Amniotic epithelial cell (primary cell): ENCODE measurements around the gene PWWP3B.
"Not testable (repeated sequence)": the region's sequence is repeated elsewhere in the genome, so short reads cannot be mapped to it uniquely, and the experiment has no call there.

Experiments
- DNase-seq: peaks from one replicate; pipeline ENCODE4 v3.0.0-alpha.2; 2010; ENCODE audit warnings: low read depth

Gene PWWP3B

DNA sequence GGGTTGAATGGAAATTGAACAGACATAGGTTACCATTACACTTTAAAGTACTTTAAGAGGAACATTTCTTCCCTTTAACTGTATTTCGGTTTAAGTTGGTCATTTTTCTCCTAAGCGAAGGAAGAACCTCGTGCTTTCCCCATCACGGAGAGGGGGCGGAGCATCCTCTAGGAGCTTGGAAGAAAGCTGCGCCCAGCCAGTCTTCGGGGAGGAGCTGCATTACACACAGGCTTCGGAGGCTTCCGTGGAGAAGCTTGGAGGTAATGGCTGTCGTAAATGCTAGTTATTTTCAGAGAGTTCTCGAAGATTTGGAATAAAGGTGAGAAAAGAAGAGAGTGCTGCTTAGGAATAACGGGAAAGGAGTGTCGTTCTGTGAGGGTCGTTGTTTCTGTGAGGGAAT, at the start of gene PWWP3B:
PWWP3B (plus strand) TSS at position 199 of the 400 bp plus-strand sequence. CDS start 37,128 bp downstream, outside the sequence.
- DNase-seq: peak; percentile 31

DNA sequence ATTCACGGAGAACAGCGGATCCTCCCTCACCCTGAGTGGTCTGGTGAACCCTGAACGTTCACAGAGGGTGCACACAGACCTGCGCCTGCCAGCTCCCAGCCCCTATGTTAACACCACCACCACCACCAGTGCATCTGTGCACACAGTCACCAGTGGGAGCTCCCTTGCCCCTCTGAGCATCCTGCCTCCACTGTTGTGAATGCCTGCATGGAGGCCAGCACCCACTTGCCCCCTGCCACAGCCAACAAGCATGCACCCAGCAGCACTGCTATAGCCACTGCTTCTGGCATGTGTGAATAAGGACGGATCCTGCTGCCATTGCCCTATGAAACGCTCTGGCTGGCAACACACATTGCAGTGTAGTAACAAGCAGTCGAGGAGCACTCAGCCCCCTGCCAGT, 29.1 kb upstream of the PWWP3B start:
- DNase-seq: no peak

DNA sequence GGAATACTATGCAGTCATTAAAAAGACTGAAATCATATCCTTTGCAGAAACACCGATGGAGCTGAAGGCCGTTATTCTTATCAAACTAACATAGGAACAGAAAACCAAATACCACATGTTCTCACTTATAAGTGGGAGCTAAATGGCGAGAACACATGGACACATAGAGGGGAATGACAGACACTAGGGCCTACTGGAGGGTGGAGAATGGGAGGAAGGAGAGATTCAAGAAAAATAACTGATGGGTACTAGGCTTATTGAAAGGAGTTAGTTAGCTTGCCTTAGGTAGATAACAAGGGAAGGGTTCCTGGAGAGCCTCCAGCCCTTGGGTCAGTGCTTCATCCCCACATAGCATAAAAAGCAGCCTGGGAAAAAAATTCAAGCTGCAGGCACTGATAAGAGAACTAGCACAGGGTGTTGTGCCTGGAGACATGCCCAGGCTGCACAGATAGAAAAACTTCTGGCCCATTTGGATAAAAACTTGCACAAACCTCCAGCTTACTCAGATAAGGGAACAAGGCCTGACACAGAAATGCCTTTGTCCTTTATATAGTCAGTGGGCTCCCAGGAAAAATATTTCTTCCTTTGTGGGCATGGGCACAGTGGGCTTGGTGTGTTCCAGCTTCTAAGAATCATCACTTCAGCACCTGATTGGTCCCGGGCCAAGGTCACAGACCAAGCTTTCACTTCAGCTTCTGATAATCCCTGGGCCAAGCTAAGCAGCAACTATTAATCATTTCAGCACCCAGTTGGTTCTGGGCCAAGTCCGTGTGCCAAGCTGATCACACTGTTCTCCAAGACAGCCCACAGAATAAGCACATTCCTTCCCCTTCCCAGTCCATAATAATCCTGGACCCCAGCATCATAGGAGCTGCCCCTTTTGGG, 23.1 kb upstream of the PWWP3B start:
- peak; percentile 0 for DNase-seq

DNA sequence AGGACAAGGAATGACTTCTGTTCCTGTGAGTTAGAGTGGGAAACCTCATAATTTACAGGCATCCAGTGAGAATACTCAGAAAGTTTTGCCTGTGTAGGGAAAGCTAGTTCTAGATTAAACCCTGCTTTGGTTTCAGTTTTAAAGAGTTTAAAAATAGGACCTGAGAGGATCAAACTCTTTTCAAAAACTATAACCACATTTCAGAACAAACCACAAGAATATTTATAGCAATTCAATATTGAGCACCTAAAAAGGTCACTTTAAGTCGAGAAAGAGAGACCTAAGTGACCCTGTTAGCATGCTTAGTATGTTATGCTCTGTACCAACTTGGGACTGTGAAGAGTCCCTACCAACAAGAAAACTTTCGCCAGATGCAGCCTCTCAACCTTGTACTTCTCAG, 17.4 kb upstream of the PWWP3B start:
- DNase-seq: no peak

DNA sequence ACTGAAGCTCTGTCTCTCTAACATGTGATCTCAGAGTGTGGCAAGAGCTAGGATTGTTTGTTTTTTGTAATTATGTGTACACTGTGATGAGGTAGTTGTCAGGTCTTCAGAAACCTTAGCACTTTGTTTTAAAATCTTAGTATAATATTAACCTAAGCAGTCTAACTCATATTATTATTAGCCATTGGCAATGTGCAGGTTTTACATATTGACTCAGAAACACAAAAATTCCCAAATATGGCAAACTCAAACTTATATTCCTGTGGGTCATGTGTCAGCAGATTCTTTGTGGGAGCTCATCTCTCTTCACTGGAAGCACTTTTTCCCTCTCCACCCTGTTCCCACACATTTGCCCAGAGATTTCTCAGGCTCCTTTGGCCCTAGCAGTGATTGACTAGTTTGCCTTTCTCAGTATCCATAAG, 8.2 kb upstream of the PWWP3B start:
- DNase-seq: no peak

DNA sequence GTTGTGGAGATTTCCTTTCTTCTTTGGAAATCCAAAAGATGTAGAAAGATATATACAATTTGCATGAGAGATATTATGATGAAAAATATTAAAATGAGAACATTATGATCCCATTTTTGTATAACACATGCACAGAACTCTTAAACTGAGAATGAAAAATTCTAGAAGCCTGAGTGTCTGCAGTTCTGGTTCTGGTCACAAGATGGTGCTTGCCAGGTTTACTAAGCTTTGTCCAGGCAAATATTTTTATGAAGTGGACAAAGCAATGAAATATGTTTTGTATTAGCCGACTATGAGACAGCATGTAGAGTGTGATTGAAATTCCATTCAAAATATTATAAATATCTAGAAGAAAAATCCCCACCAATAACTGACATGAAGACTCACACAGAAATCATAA, 2.2 kb downstream of the PWWP3B start:
- peak; percentile 8 for DNase-seq

DNA sequence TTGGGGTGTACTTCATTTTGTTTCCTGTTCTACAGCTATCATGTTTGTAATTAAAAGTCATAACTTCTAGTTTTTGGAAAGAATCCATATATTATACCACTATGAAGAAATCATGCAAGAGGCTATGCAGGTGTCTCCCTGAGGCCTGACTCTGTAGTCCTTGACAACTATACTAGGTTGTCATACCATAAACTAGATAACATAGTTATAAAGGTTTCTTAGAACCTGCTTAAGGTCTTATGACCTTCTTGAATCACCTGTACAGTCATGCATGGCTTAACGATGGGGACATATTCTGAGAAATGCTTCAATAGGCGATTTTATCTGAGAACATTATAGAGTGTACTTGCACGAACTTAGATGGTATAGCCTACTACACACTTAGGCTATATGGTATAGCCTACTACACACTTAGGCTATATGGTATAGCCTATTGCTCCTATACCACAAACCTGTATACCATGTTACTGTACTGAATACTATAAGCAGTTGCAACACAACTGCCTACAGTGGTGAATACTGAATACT, 3.3 kb downstream of the PWWP3B start:
- no peak for DNase-seq

DNA sequence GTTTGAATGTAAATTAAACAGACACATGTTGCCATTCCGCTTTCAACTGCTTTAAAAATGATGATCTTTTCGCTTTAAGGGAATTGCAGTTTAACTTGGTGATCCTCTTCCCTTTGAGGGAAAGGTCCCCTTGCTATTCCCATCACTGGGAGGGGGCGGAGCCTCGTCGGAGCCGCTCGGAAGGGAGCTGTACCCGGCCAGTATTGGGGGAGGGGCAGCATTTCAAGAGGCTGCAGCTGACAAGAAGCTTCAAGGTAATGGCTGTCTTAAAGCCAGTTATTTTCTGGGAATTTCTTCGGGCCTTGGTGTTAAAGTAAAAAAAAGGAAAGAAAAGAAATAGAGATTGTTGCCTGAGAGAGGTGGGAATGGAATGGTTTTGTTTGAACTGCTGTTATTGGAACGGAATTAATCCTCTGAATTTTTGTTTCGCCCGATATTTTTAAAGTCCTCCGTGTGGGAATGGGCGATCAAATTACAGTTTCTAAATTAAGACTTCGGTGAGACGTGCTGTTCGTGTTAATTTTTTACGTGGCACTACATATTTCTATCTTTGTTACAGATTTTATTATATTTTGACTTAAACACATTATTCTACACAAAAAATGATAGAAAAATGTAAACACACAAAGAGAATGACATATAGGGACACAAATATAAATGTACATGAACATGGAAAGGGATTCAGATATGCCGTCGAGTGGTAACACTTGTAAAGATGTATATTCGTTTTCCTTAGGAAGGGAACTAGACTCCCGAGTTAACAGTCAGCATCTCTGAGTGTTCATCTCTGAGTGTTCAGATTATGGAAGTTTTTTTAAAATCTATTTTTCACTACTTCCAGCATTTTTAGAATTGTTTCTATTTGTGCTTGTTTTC, 9.2 kb downstream of the PWWP3B start:
- peak; percentile 14 for DNase-seq

DNA sequence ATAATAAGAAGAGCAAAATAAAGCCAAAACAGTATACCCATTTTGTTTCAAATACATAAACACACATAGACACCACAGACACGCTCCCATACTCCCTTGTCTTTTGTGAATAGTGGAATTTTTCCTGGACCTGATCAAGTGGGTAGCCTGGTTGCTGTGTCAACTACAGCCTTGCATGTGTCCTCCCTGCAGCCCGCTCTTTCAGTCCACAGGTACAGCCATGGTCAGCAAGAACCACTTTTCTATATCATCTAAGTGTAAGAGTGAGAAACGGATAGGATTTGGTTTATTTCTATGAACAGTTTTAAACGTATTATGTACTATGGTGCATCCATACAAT, 9.8 kb downstream of the PWWP3B start:
- no peak for DNase-seq

DNA sequence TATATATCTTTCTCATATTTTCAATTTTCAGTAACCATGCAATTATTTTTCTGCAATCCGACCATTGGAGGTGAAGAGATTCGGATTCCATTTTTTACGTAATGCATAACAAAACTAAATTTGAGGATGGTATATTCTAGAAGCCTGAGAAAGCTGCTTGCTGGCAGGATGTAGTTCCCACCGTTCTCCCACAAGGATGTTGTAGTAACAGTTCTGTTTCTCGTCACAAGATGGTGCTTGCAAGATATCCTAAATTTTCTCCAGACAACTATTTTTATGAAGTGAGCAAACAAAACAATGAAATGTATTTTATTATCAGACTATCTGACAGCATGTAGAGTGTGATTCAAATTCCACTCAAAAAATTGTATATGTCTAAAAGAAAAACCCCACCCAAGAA, 10.7 kb downstream of the PWWP3B start:
- peak; percentile 3 for DNase-seq

DNA sequence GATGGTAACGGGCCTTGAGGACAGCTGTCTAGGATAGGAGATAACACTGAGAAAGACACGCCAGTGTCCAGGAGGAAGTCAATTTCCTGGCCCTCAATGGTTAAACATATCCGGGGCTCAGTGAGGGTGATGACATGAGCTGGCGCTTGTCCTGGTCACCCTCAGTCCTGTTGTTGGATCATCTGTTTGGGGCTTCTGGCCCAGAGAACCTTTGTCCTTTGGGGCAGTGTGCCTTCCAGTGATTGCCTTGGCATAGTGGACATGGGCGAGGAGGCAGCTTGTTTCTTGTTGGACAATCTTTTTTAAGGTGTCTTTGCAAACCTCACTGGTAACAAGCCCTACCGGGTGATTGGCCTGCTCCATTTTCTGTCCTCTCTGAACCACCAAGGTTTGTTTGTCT, 15.6 kb downstream of the PWWP3B start:
- DNase-seq: not testable (repeated sequence)

DNA sequence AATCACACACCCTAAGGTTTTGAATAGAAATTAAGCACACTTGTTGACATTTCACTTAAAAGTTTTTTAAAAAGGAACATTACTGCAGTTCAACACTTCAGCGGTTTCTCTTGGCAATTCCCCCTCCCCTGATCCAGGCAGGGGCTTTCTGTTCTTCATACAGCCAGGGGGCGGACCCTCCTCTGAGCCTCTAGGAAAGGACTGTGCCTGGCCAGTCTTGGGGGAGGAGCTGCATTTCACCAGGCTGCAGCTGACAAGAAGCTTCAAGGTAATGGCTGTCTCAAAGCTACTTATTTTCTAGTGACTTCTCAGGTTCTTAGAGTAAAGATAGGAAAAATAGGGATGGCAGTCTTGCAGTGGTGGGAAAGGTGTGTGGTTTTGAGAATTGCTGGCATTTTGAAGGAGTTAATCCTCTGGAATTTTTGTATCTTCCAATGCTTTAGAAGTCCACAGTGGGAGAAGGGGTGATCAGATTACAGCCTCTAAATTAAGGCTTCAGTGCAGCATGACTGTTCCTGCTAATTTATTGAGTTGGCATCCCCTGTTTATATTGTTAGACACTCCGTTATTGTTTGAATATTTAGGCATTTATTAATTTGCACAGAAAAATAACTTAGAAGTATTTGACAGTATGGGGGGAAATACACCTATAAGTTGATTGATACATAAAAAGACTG, 33.5 kb downstream of the PWWP3B start:
- no peak for DNase-seq

DNA sequence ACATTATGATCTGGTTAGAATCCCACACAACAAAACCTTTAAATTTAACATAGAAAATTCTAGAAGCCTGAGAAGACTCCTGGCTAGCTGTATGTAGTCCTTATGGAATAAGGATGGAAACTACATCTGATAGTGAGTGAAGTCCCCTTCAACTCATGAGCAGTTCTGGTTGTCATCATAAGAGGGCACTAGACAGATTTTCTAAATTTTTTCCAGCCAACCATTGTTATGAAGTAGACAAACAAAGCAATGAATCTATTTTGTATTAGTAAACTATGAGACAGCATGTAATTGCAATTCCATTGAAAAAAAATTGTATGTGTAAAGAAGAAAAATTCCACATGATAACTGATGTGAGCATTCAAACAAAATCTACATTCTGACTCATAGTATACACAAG, 35.2 kb downstream of the PWWP3B start:
- DNase-seq: no peak

DNA sequence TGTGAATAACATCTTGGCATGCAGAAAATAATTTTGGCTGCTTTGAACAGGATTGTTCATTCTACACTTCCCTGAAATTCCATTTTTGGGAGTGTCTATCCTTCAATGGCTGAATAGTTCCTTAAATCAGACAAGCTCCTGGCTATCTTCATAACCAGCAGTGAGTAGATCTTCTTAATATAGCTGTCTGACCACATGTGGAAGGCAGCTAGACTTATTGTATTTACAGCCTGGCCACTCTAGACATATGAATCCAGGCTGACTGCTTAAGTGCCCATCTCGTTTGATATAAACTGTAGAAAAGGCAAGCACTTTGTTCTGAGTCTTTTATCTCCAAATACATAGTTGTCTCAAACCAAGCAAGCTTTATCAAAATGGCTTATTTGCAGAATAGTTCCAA, 40.0 kb downstream of the PWWP3B start:
- no peak for DNase-seq
